Measurements from ENCODE around the gene ADAMTSL4.

Gene ADAMTSL4

GRCh38 chr1:150555198-150555970 is 6.2 kb downstream of the ADAMTSL4 start:
- Histone ChIP-seq H3K4me1 (ENCODE audit: control insufficient read depth in 2 of 2, insufficient read depth in 2 of 2, low read length in 2 of 2) (peaks cover 11 to 17% of the 10 kb centered on the region in 2 donors), H3K27ac (ENCODE audit: low read depth in 2 of 2, low read length in 2 of 2) (no peak overlapping the region), H3K27me3 (ENCODE audit: control insufficient read depth in 2 of 2, insufficient read depth in 2 of 2, low read length in 2 of 2) (no peaks in the 10 kb centered on the region), H3K9me3 (ENCODE audit: control insufficient read depth in 2 of 2, low read length in 2 of 2) (no peaks in the 10 kb centered on the region), H3K36me3 (ENCODE audit: control insufficient read depth in 2 of 2, insufficient read depth in 2 of 2, low read length in 2 of 2) (peaks cover 3 to 5% of the 10 kb centered on the region in 2 donors), H3K4me3 (ENCODE audit: low read length in 2 of 2) (no peak overlapping the region), H3K9ac (ENCODE audit: low read depth in 1 of 2, low read length in 2 of 2) (no peak overlapping the region)

- Histone ChIP-seq H3K9me3 (ENCODE audit: control insufficient read depth in 2 of 2, low read length in 2 of 2) (no peaks in the 10 kb centered on the region), H3K36me3 (ENCODE audit: control insufficient read depth in 2 of 2, insufficient read depth in 2 of 2, low read length in 2 of 2) (peaks cover 3 to 5% of the 10 kb centered on the region in 2 donors), H3K9ac (ENCODE audit: low read depth in 1 of 2, low read length in 2 of 2) (no peak overlapping the region), H3K4me3 (ENCODE audit: low read length in 2 of 2) (no peak overlapping the region), H3K4me1 (ENCODE audit: control insufficient read depth in 2 of 2, insufficient read depth in 2 of 2, low read length in 2 of 2) (peaks cover 16 to 23% of the 10 kb centered on the region in 2 donors), H3K27me3 (ENCODE audit: control insufficient read depth in 2 of 2, insufficient read depth in 2 of 2, low read length in 2 of 2) (no peaks in the 10 kb centered on the region), H3K27ac (ENCODE audit: low read depth in 2 of 2, low read length in 2 of 2) (no peak overlapping the region)
Observed at GRCh38 chr1:150555971-150556865, 7.0 kb downstream of the ADAMTSL4 start.

GRCh38 chr1:150557065-150557600 is 7.9 kb downstream of the ADAMTSL4 start:
- H3K36me3 ChIP-seq (ENCODE audit: control insufficient read depth in 2 of 2, insufficient read depth in 2 of 2, low read length in 2 of 2) = peaks cover 3 to 5% of the 10 kb centered on the region in 2 donors
- no peak overlapping the region for H3K4me3 ChIP-seq (ENCODE audit: low read length in 2 of 2)
- H3K4me1 ChIP-seq (ENCODE audit: control insufficient read depth in 2 of 2, insufficient read depth in 2 of 2, low read length in 2 of 2) = peaks cover 22 to 32% of the 10 kb centered on the region in 2 donors
- H3K27me3 ChIP-seq (ENCODE audit: control insufficient read depth in 2 of 2, insufficient read depth in 2 of 2, low read length in 2 of 2) = no peaks in the 10 kb centered on the region
- no peaks in the 10 kb centered on the region for H3K9me3 ChIP-seq (ENCODE audit: control insufficient read depth in 2 of 2, low read length in 2 of 2)
- H3K9ac ChIP-seq (ENCODE audit: low read depth in 1 of 2, low read length in 2 of 2) = no peak overlapping the region
- H3K27ac ChIP-seq (ENCODE audit: low read depth in 2 of 2, low read length in 2 of 2) = no peak overlapping the region

GRCh38 chr1:150557813-150558212 is 8.6 kb downstream of the ADAMTSL4 start:
- Histone ChIP-seq H3K4me3 (ENCODE audit: low read length in 2 of 2) (no peak overlapping the region), H3K27ac (ENCODE audit: low read depth in 2 of 2, low read length in 2 of 2) (no peak overlapping the region), H3K9me3 (ENCODE audit: control insufficient read depth in 2 of 2, low read length in 2 of 2) (no peaks in the 10 kb centered on the region), H3K9ac (ENCODE audit: low read depth in 1 of 2, low read length in 2 of 2) (no peak overlapping the region), H3K4me1 (ENCODE audit: control insufficient read depth in 2 of 2, insufficient read depth in 2 of 2, low read length in 2 of 2) (peaks cover 29 to 33% of the 10 kb centered on the region in 2 donors), H3K27me3 (ENCODE audit: control insufficient read depth in 2 of 2, insufficient read depth in 2 of 2, low read length in 2 of 2) (no peaks in the 10 kb centered on the region), H3K36me3 (ENCODE audit: control insufficient read depth in 2 of 2, insufficient read depth in 2 of 2, low read length in 2 of 2) (peaks cover 3 to 5% of the 10 kb centered on the region in 2 donors)

- peaks cover 31 to 36% of the 10 kb centered on the region in 2 donors for H3K4me1 ChIP-seq (ENCODE audit: control insufficient read depth in 2 of 2, insufficient read depth in 2 of 2, low read length in 2 of 2)
- no peak overlapping the region for H3K9ac ChIP-seq (ENCODE audit: low read depth in 1 of 2, low read length in 2 of 2)
- H3K4me3 ChIP-seq (ENCODE audit: low read length in 2 of 2) = no peak overlapping the region
- H3K9me3 ChIP-seq (ENCODE audit: control insufficient read depth in 2 of 2, low read length in 2 of 2) = no peaks in the 10 kb centered on the region
- no peak overlapping the region for H3K27ac ChIP-seq (ENCODE audit: low read depth in 2 of 2, low read length in 2 of 2)
- H3K36me3 ChIP-seq (ENCODE audit: control insufficient read depth in 2 of 2, insufficient read depth in 2 of 2, low read length in 2 of 2) = peaks cover 3 to 5% of the 10 kb centered on the region in 2 donors
- H3K27me3 ChIP-seq (ENCODE audit: control insufficient read depth in 2 of 2, insufficient read depth in 2 of 2, low read length in 2 of 2) = no peaks in the 10 kb centered on the region
Observed at GRCh38 chr1:150558303-150558704, 9.1 kb downstream of the ADAMTSL4 start.

- Histone ChIP-seq H3K27ac (ENCODE audit: low read depth in 2 of 2, low read length in 2 of 2) (peak overlapping the region; percentile 24 to 100), H3K4me1 (ENCODE audit: control insufficient read depth in 2 of 2, insufficient read depth in 2 of 2, low read length in 2 of 2) (peaks cover 38 to 43% of the 10 kb centered on the region in 2 donors), H3K9ac (ENCODE audit: low read depth in 1 of 2, low read length in 2 of 2) (no peak overlapping the region), H3K4me3 (ENCODE audit: low read length in 2 of 2) (no peak overlapping the region), H3K27me3 (ENCODE audit: control insufficient read depth in 2 of 2, insufficient read depth in 2 of 2, low read length in 2 of 2) (no peaks in the 10 kb centered on the region), H3K36me3 (ENCODE audit: control insufficient read depth in 2 of 2, insufficient read depth in 2 of 2, low read length in 2 of 2) (peaks cover 3 to 5% of the 10 kb centered on the region in 2 donors), H3K9me3 (ENCODE audit: control insufficient read depth in 2 of 2, low read length in 2 of 2) (no peaks in the 10 kb centered on the region)
Observed at GRCh38 chr1:150558761-150559655, 9.8 kb downstream of the ADAMTSL4 start.

- peak overlapping the region; percentile 17 to 100 for H3K27ac ChIP-seq (ENCODE audit: low read depth in 2 of 2, low read length in 2 of 2)
- no peak overlapping the region for H3K4me3 ChIP-seq (ENCODE audit: low read length in 2 of 2)
- peak overlapping the region in 1 of 2 donors; percentile 14 for H3K9ac ChIP-seq (ENCODE audit: low read depth in 1 of 2, low read length in 2 of 2)
Observed at GRCh38 chr1:150559656-150560010, 10.4 kb downstream of the ADAMTSL4 start.

GRCh38 chr1:150560011-150560438 is 10.8 kb downstream of the ADAMTSL4 start:
- Histone ChIP-seq H3K9ac (ENCODE audit: low read depth in 1 of 2, low read length in 2 of 2) (peak overlapping the region; percentile 87 to 100), H3K4me1 (ENCODE audit: control insufficient read depth in 2 of 2, insufficient read depth in 2 of 2, low read length in 2 of 2) (peaks cover 48 to 53% of the 10 kb centered on the region in 2 donors), H3K4me3 (ENCODE audit: low read length in 2 of 2) (peak overlapping the region; percentile 70 to 78)

More at GRCh38 chr1:150559656-150560010, 10.4 kb downstream of the ADAMTSL4 start:
- peaks cover 44 to 49% of the 10 kb centered on the region in 2 donors for H3K4me1 ChIP-seq (ENCODE audit: control insufficient read depth in 2 of 2, insufficient read depth in 2 of 2, low read length in 2 of 2)
- H3K27me3 ChIP-seq (ENCODE audit: control insufficient read depth in 2 of 2, insufficient read depth in 2 of 2, low read length in 2 of 2) = no peaks in the 10 kb centered on the region
- peaks cover 3 to 5% of the 10 kb centered on the region in 2 donors for H3K36me3 ChIP-seq (ENCODE audit: control insufficient read depth in 2 of 2, insufficient read depth in 2 of 2, low read length in 2 of 2)
- H3K9me3 ChIP-seq (ENCODE audit: control insufficient read depth in 2 of 2, low read length in 2 of 2) = no peaks in the 10 kb centered on the region

GRCh38 chr1:150560576-150561253 is 11.5 kb downstream of the ADAMTSL4 start:
- no peaks in the 10 kb centered on the region for H3K9me3 ChIP-seq (ENCODE audit: control insufficient read depth in 2 of 2, low read length in 2 of 2)
- peak overlapping the region; percentile 97 to 100 for H3K27ac ChIP-seq (ENCODE audit: low read depth in 2 of 2, low read length in 2 of 2)
- peak overlapping the region; percentile 70 to 78 for H3K4me3 ChIP-seq (ENCODE audit: low read length in 2 of 2)
- peaks cover 51 to 54% of the 10 kb centered on the region in 2 donors for H3K4me1 ChIP-seq (ENCODE audit: control insufficient read depth in 2 of 2, insufficient read depth in 2 of 2, low read length in 2 of 2)
- H3K9ac ChIP-seq (ENCODE audit: low read depth in 1 of 2, low read length in 2 of 2) = peak overlapping the region; percentile 87 to 100
- H3K36me3 ChIP-seq (ENCODE audit: control insufficient read depth in 2 of 2, insufficient read depth in 2 of 2, low read length in 2 of 2) = peaks cover 0 to under 1% of the 10 kb centered on the region in 2 donors
- H3K27me3 ChIP-seq (ENCODE audit: control insufficient read depth in 2 of 2, insufficient read depth in 2 of 2, low read length in 2 of 2) = no peaks in the 10 kb centered on the region

More at GRCh38 chr1:150560011-150560438, 10.8 kb downstream of the ADAMTSL4 start:
- Histone ChIP-seq H3K9me3 (ENCODE audit: control insufficient read depth in 2 of 2, low read length in 2 of 2) (no peaks in the 10 kb centered on the region), H3K27me3 (ENCODE audit: control insufficient read depth in 2 of 2, insufficient read depth in 2 of 2, low read length in 2 of 2) (no peaks in the 10 kb centered on the region), H3K36me3 (ENCODE audit: control insufficient read depth in 2 of 2, insufficient read depth in 2 of 2, low read length in 2 of 2) (peaks cover 3 to 5% of the 10 kb centered on the region in 2 donors), H3K27ac (ENCODE audit: low read depth in 2 of 2, low read length in 2 of 2) (peak overlapping the region; percentile 97 to 100)
